Upper lobe of right lung (tissue), 1 donor: ENCODE measurements around the gene ZNF609. TPM values are rescaled to one million over a fixed set of nuclear protein-coding genes. Genes with fewer than 3 reads are reported as not detected.

Experiments
- ATAC-seq: fragments of 200-7000 bp; cut with Tn5 transposase; one replicate; pipeline ENCODE4 v1.9.1; 2020; ENCODE audit warnings: mild to moderate bottlenecking, moderate library complexity
- DNase-seq: peaks from one replicate; pipeline ENCODE4 v3.0.0-alpha.2; 2020
- H3K27ac ChIP-seq: fragments of 200-600 bp; one replicate; pipeline ENCODE4 v1.8.0; 2022
- H3K27me3 ChIP-seq: fragments of 200-600 bp; one replicate; pipeline ENCODE4 v1.8.0; 2022; ENCODE audit warnings: mild to moderate bottlenecking
- H3K36me3 ChIP-seq: fragments of 200-600 bp; one replicate; pipeline ENCODE4 v1.8.0; 2022
- H3K4me1 ChIP-seq: fragments of 200-600 bp; one replicate; pipeline ENCODE4 v1.8.0; 2022
- H3K4me3 ChIP-seq: fragments of 200-600 bp; one replicate; pipeline ENCODE4 v1.8.0; 2022; ENCODE audit warnings: mild to moderate bottlenecking
- H3K9me3 ChIP-seq: fragments of 200-600 bp; one replicate; pipeline ENCODE4 v1.8.0; 2022
- CTCF ChIP-seq: fragments of 200-600 bp; IDR thresholded peaks from one replicate; pipeline ENCODE4 v1.8.0; 2022; ENCODE audit warnings: antibody characterized with exemption
- intact Hi-C: fragments of 100-400 bp; cut with DNase I; formaldehyde crosslinking; loops from one replicate; pipeline ENCODE4 v1.11.0; 2022
- total RNA-seq: library from RNA; stranded (reverse); fragmentation: NEBNext Ultra II Directional; extraction: Animal tissue kit (Norgen Biotek cat#: 25700); gene quantifications from one replicate; pipeline ENCODE4 v1.2.1, GENCODE V29; 2021
- donor health status: DM: no; HTN: yes; CAD: no; lungs with severe emphysema.

Gene ZNF609
- total RNA-seq, 1 donor from 2014 or later = 45.4 TPM

GRCh38 chr15:64580696-64581407, 120.5 kb downstream of the ZNF609 start:
- DNase-seq = no peak
- intact Hi-C loops = no loop called here

DNA sequence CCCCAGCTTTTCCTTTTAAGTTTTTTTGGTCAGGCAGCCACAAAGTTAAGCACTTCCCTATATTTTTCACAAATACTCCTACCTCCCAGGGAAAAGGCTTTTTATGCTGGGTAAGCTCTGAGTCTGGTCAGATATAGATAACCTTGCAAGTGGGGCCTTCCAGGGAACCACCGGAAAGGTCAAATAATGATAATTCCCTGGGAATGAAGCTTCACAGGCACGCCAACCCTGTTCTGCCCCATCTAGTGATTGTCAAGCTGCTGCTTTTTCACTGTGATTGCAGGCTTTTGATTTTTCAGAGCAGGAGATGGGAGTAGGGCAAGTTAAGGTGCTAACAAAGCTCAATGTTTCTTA, 121.0 kb downstream of the ZNF609 start:
- no peaks in the 10 kb centered on the region for H3K27me3 ChIP-seq
- no peak for ATAC-seq
- no peak overlapping the region for H3K4me3 ChIP-seq
- no peak for TF ChIP-seq CTCF
- no peak for DNase-seq
- no peaks in the 10 kb centered on the region for H3K36me3 ChIP-seq
- intact Hi-C loops = no loop called here
- no peak overlapping the region for H3K27ac ChIP-seq
- H3K4me1 ChIP-seq = peaks cover 4% of the 10 kb centered on the region
- no peaks in the 10 kb centered on the region for H3K9me3 ChIP-seq

More at GRCh38 chr15:64580696-64581407, 120.5 kb downstream of the ZNF609 start:
- no peak overlapping the region for H3K4me3 ChIP-seq
- H3K27me3 ChIP-seq = no peaks in the 10 kb centered on the region
- peaks cover 4% of the 10 kb centered on the region for H3K4me1 ChIP-seq
- H3K27ac ChIP-seq = no peak overlapping the region
- peak; percentile 17 for ATAC-seq
- no peaks in the 10 kb centered on the region for H3K36me3 ChIP-seq
- TF ChIP-seq CTCF = no peak
- no peaks in the 10 kb centered on the region for H3K9me3 ChIP-seq

DNA sequence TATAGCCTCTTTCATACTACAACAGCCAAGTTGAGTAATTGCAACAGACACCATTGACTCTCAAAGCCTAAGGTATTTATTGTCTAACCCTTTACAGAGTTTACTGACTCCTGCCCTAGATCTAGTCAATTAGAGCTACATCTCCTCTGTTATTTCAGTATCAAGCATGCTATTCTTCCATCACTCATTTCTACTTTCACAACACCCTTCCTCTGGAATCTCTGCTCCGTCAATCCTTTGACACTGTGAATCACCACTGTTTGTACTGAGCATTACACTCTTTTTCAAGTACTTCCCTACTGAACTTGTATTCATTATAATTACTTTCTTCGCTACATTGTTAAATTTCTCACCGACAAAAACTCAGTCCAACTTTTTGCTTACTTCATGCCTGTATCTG, 121.8 kb downstream of the ZNF609 start:
- intact Hi-C loops = no loop called here
- Histone ChIP-seq H3K4me3 (no peak overlapping the region), H3K9me3 (no peaks in the 10 kb centered on the region), H3K4me1 (peaks cover 4% of the 10 kb centered on the region), H3K27me3 (no peaks in the 10 kb centered on the region), H3K27ac (no peak overlapping the region), H3K36me3 (no peaks in the 10 kb centered on the region)
- ATAC-seq (peak; percentile 16), DNase-seq (no peak)
- no peak for TF ChIP-seq CTCF

GRCh38 chr15:64583519-64583918, 123.1 kb downstream of the ZNF609 start:
- Histone ChIP-seq H3K4me3 (no peak overlapping the region), H3K27me3 (no peaks in the 10 kb centered on the region), H3K9me3 (no peaks in the 10 kb centered on the region), H3K4me1 (peaks cover 4% of the 10 kb centered on the region), H3K36me3 (no peaks in the 10 kb centered on the region), H3K27ac (no peak overlapping the region)
- ATAC-seq (no peak), DNase-seq (no peak)
- TF ChIP-seq CTCF = no peak
- intact Hi-C loops = no loop called here

DNA sequence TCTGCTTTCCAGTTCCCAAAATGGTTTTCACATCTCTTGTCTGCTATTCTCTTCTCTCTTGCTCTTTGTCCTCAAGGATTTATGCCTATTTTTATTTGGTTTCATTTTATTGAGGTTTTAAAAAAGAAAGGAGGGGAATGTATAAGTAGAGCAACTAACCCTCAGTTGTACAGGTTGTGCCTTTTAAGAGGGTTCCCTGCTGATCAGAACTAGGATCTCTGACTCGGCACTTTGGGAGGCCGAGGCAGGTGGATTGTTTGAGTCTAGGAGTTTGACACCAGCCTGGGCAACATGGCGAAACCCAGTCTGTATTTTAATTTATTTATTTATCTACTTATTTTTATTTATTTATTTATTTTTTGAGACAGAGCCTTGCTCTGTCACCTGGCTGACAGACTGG, 123.6 kb downstream of the ZNF609 start:
- no peak for DNase-seq
- intact Hi-C loops = no loop called here
- Histone ChIP-seq H3K27me3 (no peaks in the 10 kb centered on the region), H3K4me1 (peaks cover 4% of the 10 kb centered on the region), H3K27ac (no peak overlapping the region), H3K9me3 (no peaks in the 10 kb centered on the region), H3K4me3 (no peak overlapping the region), H3K36me3 (no peaks in the 10 kb centered on the region)
- no peak for ATAC-seq
- TF ChIP-seq CTCF = no peak
